Large intestine (tissue), 3 donors: ENCODE results near the gene KHK. TPM values are rescaled to one million over a fixed set of nuclear protein-coding genes. Genes with fewer than 3 reads are reported as not detected.

ENCODE experiments used
- DNase-seq, 2 donors: peaks; one replicate each; pipeline versions ENCODE4 v3.0.0 to v3.0.0-alpha.2; 2013
- H3K27ac ChIP-seq: one replicate; pipeline ENCODE4 v1.5.1; 2013; ENCODE audit warnings: low read length
- H3K27me3 ChIP-seq: 2 replicates; pipeline ENCODE4 v1.6.1; 2013; ENCODE audit warnings: low read length; ENCODE audit not compliant: control insufficient read depth, insufficient read depth
- H3K36me3 ChIP-seq: 2 replicates; pipeline ENCODE4 v1.6.1; 2013; ENCODE audit warnings: low read length; ENCODE audit not compliant: control insufficient read depth, insufficient read depth
- H3K4me1 ChIP-seq: one replicate; pipeline ENCODE4 v1.6.1; 2013; ENCODE audit warnings: low read length; ENCODE audit not compliant: control insufficient read depth, insufficient read depth
- H3K4me3 ChIP-seq: one replicate; pipeline ENCODE4 v1.5.1; 2013; ENCODE audit warnings: low read length
- H3K9me3 ChIP-seq: one replicate; pipeline ENCODE4 v1.6.1; 2013; ENCODE audit warnings: mild to moderate bottlenecking, low read depth, low read length, moderate library complexity; ENCODE audit not compliant: control insufficient read depth
- WGBS: methylation state at CpG from one replicate; pipeline ENCODE4 v1.1.5; 2013; ENCODE audit warnings: low lambda C conversion rate; ENCODE audit not compliant: insufficient coverage; 5-methylcytosine and 5-hydroxymethylcytosine counted together
- polyA plus RNA-seq: library from polyadenylated mRNA; unstranded; fragments of 120-200 nt; gene quantifications from one replicate; pipeline ENCODE4 v1.2.1, GENCODE V29; 2013

Gene KHK
- polyA plus RNA-seq, 1 donor, result 232 TPM

DNA sequence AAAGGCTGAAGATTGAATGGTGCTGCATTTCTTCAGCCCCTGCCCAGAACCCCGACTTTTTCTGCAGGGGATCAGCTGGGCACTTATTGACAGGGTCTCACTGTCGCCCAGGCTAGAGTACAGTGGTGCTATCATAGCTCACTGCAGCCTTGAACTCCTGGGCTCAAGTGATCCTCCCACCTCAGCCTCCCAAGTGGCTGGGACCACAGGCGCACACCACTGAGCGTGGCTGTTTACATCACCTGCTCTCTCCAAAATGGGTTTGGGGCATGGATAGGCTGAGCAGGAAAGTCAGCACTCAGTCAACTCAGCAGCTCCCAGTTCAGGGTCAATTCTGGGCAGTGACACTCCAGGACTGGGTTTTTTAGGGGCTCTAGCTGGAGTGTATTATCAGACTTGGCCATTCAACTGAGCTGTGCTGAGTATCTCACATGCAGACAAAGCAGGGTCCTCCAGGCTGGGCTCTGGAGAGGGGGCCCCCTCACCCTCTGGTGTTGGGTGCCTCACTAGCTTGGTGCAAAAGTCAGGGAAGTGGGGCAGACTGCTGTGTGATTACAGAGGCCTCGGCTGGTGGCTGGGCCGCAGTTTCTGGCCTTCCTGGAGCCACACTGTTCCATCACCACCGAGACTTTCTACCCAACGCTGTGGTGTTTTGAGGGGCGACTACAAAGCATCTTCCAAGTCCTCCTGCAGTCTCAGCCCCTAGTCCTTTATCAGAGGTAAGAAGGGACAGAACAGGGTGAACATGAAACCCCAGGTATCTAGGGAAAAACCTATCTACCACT, 41.5 kb downstream of the KHK start:
- Histone ChIP-seq H3K4me1 (peaks cover 20% of the 10 kb centered on the region), H3K27ac (no peak overlapping the region), H3K9me3 (no peaks in the 10 kb centered on the region), H3K4me3 (no peak overlapping the region), H3K36me3 (peaks cover 38% of the 10 kb centered on the region), H3K27me3 (peaks cover under 1% of the 10 kb centered on the region)
- no peak for DNase-seq
- WGBS, result no CpG with 5 or more reads among the region's 9 CpGs

DNA sequence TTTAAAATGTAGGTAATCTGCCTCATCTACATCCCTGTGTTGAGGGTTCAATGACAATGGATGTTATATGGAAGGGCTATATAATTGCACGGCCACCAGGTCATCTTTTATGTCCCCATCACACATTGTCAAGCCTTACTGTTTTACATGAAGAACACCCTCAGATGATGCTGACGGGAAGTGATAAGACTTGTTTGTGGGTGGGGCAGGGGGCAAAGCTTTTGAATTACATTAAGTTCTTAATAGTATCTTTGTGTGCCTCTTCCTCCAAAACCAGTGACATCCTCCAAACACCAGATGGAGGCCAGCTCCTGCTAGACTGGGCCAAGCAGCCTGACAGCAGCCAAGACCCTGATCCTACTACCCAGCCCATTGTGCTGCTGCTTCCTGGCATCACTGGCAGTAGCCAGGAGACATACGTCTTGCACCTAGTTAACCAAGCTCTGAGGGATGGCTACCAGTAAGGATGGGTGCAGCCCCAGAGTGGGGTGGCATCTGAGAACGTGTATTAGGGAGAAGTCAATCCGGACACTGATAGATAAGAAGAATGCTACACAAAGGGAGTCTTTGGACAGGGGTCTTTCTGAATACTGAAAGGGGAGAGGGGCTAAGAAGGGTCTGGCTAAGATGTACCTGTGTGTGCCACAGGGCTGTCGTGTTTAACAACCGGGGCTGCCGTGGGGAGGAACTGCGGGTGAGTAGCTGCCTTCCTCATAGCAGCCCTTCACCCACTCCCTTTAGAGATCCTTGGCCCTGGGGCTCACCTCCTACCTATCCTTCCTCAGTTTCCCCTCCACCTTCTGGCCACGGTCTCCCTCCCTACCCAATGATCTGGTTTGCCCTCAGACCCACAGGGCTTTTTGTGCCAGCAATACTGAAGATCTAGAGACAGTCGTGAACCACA, 42.3 kb downstream of the KHK start:
- Histone ChIP-seq H3K4me3 (no peak overlapping the region), H3K27me3 (no peaks in the 10 kb centered on the region), H3K9me3 (no peaks in the 10 kb centered on the region), H3K36me3 (peaks cover 40% of the 10 kb centered on the region), H3K27ac (no peak overlapping the region), H3K4me1 (peaks cover 20% of the 10 kb centered on the region)
- DNase-seq, result no peak
- WGBS, result no CpG with 5 or more reads among the region's 11 CpGs

DNA sequence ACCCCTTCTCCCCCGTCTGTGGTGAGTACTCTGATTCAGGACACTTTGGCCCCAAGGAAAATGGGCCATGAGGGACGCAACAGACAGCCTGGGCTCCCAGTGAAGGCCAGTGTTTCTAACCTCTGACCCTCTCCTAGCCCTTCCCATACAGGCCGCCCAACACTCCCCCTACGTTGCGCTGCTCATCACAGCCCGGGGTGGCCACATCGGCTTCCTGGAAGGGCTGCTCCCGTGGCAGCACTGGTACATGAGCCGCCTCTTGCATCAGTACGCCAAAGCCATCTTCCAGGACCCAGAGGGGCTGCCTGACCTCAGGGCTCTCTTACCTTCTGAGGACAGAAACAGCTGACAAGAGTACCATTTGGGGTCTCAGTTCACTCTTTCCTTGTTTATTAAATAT, 43.8 kb downstream of the KHK start:
- no CpG with 5 or more reads among the region's 10 CpGs for WGBS
- no peak for DNase-seq
- Histone ChIP-seq H3K4me3 (no peak overlapping the region), H3K27me3 (no peaks in the 10 kb centered on the region), H3K27ac (no peak overlapping the region), H3K4me1 (peaks cover 19% of the 10 kb centered on the region), H3K36me3 (peaks cover 40% of the 10 kb centered on the region), H3K9me3 (no peaks in the 10 kb centered on the region)

DNA sequence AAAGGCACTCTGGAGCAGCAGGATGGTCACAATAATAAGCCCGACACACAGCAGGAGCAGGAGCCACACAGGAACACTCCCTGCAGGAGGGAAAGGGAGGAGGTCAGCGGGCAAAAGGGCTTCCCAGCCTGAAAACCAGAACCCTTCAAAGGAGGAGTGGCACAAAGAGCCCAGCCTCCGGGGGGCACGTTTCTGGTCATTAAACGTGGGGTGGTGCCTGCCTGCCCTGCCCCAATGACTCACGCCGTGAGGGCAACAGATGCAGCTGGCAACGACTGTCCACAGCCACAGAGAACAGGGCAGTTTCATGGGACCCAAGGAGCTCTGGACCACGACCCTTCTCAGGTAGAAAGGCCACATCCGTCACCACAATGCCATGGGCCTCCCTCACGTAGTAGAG, 44.9 kb downstream of the KHK start:
- no CpG with 5 or more reads among the region's 11 CpGs for WGBS
- no peak overlapping the region for H3K27ac ChIP-seq
- peaks cover 12% of the 10 kb centered on the region for H3K4me1 ChIP-seq
- peaks cover 40% of the 10 kb centered on the region for H3K36me3 ChIP-seq
- H3K4me3 ChIP-seq, result no peak overlapping the region
- no peak for DNase-seq
- H3K9me3 ChIP-seq, result no peaks in the 10 kb centered on the region
- H3K27me3 ChIP-seq, result no peaks in the 10 kb centered on the region

DNA sequence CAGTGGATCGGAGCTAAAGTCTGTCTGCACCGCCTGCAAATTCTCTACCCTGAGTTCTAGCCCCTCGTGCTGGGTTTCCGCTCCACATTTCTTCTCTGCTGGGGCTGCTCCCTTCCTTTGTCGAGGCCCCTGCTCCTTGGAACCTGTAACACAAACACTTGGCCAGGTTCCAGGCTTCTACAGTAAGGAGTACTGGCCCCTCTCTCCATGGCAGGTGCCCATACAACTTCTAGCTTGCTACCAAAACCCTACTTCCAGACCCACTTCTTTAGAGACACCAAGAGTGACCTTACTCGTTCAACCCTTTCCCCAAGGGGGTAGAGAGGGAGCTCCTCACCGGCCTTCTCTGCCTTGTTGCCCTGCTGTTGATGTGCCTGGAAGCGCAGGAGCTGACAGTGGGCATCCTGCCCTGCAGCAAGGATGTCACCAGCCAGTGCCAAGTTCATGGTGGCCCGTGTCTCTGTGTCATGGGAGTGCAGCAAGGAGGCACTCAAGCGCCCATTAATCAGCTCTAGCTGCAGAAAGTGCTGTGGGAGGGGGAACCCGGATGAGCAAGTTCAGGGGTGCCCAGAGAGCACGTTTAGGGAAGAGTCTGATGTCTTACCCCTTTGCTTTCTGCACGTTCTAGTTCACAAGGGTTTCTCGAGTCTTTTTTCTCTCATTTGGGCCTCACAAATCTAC, 46.8 kb downstream of the KHK start:
- Histone ChIP-seq H3K27ac (no peak overlapping the region), H3K36me3 (peaks cover 40% of the 10 kb centered on the region), H3K27me3 (no peaks in the 10 kb centered on the region), H3K9me3 (no peaks in the 10 kb centered on the region), H3K4me1 (peaks cover 10% of the 10 kb centered on the region), H3K4me3 (peak overlapping the region; percentile 82)
- peak in 1 of 2 donors; percentile 50 for DNase-seq
- WGBS, result no CpG with 5 or more reads among the region's 14 CpGs

DNA sequence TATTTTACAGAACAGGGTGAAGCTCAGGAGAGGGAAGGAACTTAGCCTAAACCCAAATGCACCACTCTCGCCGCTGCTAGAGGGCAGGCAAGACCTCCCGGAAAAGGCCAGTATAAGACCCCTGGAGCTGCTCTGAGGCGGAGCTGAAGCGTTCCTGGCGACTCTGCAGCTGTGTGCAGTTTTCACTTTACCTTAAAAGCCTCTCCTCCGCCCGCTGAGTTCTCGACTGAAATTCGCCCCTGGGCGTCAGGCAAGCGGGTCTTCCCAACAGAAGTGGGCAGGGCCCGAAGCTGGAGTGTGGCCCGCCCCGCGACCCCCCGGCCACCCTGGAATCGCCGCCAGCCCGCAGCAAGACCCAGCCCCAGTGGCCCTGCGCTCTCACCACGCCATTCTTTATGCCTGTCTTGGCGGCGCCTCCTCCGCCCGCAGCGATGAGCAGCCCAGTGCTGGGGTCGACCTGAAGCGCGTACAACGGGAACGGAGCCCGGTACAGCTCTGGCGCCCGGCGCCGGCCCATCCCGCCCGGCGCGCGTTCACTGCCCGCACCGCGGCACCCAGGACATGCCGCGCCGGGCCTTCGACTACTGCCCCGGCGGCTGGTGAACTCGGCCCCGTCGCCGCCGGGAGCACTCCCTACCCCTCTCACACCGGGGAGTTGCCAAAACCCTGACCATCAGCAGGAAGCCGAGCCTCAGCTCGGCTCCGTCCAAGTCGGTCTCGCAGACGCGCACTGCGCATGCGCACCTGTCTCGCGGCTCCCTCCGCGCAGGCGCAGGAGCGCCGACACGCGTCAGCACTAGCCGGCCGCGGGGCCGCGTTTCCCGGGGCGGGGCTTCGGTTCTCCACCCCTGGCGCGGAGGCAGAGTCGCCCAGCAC, 47.6 kb downstream of the KHK start, which contains the start of gene PREB:
TSS of gene PREB (minus strand) at position 732 of the 876 bp plus-strand sequence. CDS start at position 517, 215 bp downstream.
- WGBS, result no CpG with 5 or more reads among the region's 86 CpGs
- peak within 1 kb of the TSS; percentile 82 for H3K4me3 ChIP-seq
- H3K9me3 ChIP-seq, result no peaks in the 10 kb centered on the region
- H3K4me1 ChIP-seq, result peaks cover 10% of the 10 kb centered on the region
- H3K27ac ChIP-seq, result peak within 1 kb of the TSS; percentile 56
- peaks cover 40% of the 10 kb centered on the region for H3K36me3 ChIP-seq
- no peaks in the 10 kb centered on the region for H3K27me3 ChIP-seq
- DNase-seq, result peak; percentile 96 to 97

DNA sequence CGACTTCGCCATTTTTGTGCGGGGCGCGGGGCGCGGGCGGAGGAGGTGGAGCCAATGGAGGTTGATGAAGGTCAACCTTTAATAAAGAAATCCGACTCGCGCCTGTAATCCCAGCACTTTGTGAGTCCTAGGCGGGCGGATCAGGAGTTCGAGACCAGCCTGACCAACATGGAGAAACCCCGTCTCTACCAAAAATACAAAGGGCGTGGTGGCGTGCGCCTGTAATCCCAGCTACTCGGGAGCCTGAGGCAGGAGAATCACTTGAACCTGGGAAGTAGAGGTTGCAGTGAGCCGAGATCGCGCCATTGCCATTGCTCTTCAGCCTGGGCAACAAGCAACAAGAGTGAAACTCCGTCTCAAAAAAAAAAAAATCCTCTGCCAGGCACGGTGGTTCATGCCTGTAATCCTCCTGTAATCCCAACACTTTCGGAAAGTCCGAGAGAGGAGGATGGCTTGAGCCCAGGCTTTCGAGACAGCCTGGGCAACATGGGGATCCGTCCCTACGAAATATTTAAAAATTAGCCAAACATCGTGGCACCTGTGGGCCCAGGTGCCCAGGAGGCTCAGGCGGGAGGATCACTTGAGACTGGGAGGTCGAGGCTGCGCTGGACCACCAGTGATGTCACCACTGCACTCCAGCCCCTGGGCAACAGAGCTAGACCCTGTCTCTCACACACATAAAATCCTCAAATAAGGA, 48.4 kb downstream of the KHK start:
- WGBS, result 10% methylated on average over 2 of the region's 33 CpGs
- Histone ChIP-seq H3K4me1 (peaks cover 10% of the 10 kb centered on the region), H3K4me3 (peak overlapping the region; percentile 20), H3K27ac (peak overlapping the region; percentile 38), H3K9me3 (no peaks in the 10 kb centered on the region), H3K27me3 (no peaks in the 10 kb centered on the region), H3K36me3 (peaks cover 32% of the 10 kb centered on the region)
- no peak for DNase-seq

DNA sequence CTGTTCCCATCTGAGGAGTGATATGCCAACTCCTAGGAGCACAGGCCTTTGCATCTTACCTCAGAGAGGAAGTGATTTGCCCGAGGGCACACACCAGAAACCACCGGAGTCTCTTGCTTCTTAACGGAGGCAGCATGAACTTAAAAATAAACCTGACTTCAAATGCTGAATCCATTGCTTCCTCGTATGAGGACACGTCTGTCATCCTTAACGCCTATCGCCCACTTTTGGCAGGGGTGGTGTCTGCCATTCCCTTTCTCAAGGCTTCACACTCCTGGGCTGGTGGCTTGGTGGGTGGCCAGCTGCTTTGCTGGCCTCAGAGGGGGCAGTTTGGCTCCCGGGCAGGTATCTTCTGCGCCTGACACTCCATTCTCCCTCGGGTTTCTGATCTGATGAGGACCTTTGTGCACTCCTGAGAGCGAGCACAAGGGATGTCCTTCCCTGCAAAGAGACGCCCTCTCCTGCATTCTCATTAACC, 48.9 kb downstream of the KHK start:
- H3K27me3 ChIP-seq, result no peaks in the 10 kb centered on the region
- H3K4me1 ChIP-seq, result peaks cover 10% of the 10 kb centered on the region
- H3K9me3 ChIP-seq, result no peaks in the 10 kb centered on the region
- no peak for DNase-seq
- peaks cover 27% of the 10 kb centered on the region for H3K36me3 ChIP-seq
- no CpG with 5 or more reads among the region's 12 CpGs for WGBS
- H3K27ac ChIP-seq, result no peak overlapping the region
- H3K4me3 ChIP-seq, result no peak overlapping the region

DNA sequence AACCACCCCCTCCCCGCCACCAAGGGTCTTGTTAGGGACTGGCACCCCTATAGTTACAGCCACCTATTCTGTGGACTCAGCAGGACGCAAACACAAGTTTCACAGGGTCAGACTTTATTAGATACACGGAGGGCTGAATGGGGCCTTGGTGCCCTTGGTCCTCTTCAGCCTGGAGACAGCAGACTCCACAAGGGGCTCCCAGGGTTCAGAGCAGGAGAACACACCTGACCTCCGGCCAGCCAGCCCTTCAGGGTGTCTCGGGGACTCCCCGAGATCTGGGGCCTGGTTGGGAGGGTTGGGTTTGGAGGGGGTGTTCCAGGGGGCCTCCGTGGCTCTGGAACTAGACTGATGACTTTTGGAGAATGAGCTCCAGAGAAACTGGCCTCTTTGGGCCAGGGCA, 50.2 kb downstream of the KHK start:
- H3K27ac ChIP-seq, result no peak overlapping the region
- peaks cover 10% of the 10 kb centered on the region for H3K4me1 ChIP-seq
- DNase-seq, result no peak
- H3K9me3 ChIP-seq, result no peaks in the 10 kb centered on the region
- H3K27me3 ChIP-seq, result no peaks in the 10 kb centered on the region
- H3K4me3 ChIP-seq, result no peak overlapping the region
- WGBS, result no CpG with 5 or more reads among the region's 7 CpGs
- peaks cover 15% of the 10 kb centered on the region for H3K36me3 ChIP-seq
